ENCODE data around the gene FANCD2OS. TPM values are rescaled to one million over a fixed set of nuclear protein-coding genes. Genes with fewer than 3 reads are reported as not detected.
"Not testable (repeated sequence)": the region's sequence is repeated elsewhere in the genome, so short reads cannot be mapped to it uniquely, and the experiment has no call there.

Gene FANCD2OS
- total RNA-seq, 1 experiment from 2014 or later: not detected

- no peak for DNase-seq (ENCODE audit: low spot score)
- in situ Hi-C loops (cut with HindIII; ENCODE audit: low sequenced_read_pairs): no loop called here
Observed at GRCh38 chr3:10106919-10107318, 1.1 kb downstream of the FANCD2OS start.

- no peak for DNase-seq (ENCODE audit: low spot score)
- in situ Hi-C loops (cut with HindIII; ENCODE audit: low sequenced_read_pairs): no loop called here
Observed at GRCh38 chr3:10099041-10099440, 9.0 kb downstream of the FANCD2OS start.

DNA sequence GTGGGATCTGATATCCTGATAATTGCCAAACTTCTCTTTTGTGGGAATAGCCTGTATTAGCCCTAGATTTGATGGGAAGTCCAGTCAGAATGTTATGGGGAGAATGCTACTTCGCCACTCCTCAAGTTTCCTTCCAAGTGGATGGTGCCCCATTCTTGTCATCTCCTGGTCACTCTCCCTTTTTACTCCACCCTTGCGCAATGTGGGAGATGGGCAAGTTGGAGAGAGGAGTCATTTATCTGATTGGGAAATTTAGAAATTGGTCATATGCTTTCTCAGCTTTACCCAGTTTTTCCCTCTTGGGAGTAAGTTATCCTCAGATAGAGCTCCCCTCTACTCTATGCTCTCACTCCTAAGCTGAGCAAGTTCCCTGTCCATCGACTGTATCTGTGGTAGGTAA, 14.4 kb downstream of the FANCD2OS start:
- no peak for DNase-seq (ENCODE audit: low spot score)
- in situ Hi-C loops (cut with HindIII; ENCODE audit: low sequenced_read_pairs): no loop called here

GRCh38 chr3:10091387-10091786, 16.7 kb downstream of the FANCD2OS start:
- DNase-seq (ENCODE audit: low spot score); in situ Hi-C loops (cut with HindIII; ENCODE audit: low sequenced_read_pairs): not testable (repeated sequence)

DNA sequence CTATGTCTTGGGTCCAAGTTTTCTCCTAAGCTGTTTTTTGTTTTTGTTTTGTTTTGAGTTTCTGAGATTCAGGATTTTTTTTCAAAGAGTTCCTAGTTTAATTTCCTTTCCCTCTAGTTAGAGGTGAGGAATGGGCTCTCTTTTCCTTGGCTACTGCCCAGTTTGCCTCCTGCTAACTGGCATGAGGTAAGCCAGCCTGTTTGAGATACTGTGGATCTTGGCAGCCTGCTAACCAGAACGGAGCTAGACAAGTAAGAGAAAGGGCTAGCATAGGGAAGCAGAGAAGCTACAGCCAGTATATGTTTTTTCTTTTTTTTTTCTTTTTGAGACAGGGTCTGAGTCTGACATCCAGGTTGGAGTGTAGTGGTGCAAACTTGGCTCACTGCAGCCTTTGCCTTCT, 17.3 kb downstream of the FANCD2OS start:
- in situ Hi-C loops (cut with HindIII; ENCODE audit: low sequenced_read_pairs); DNase-seq (ENCODE audit: low spot score): not testable (repeated sequence)

DNA sequence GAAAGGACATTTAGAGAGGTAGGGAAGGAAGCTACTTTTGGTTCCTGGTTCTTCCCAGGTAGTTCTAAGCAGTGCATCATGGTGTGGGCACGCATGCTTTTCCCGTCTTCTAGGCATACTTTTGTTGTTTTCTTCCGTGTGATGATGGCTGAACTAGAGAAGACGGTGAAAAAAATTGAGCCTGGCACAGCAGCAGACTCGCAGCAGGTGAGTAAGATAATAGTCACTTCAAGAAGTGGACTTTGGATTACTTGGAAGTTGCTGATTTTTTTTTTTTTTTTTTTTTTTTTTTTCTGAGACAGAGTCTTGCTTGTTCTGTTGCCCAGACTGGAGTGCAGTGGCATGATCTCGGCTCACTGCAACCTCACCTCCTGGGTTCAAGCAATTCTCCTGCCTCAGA, 17.9 kb downstream of the FANCD2OS start:
- no peak for DNase-seq (ENCODE audit: low spot score)
- in situ Hi-C loops (cut with HindIII; ENCODE audit: low sequenced_read_pairs): no loop called here

- no peak for DNase-seq (ENCODE audit: low spot score)
Observed at GRCh38 chr3:10088256-10088655, 19.8 kb downstream of the FANCD2OS start.

DNA sequence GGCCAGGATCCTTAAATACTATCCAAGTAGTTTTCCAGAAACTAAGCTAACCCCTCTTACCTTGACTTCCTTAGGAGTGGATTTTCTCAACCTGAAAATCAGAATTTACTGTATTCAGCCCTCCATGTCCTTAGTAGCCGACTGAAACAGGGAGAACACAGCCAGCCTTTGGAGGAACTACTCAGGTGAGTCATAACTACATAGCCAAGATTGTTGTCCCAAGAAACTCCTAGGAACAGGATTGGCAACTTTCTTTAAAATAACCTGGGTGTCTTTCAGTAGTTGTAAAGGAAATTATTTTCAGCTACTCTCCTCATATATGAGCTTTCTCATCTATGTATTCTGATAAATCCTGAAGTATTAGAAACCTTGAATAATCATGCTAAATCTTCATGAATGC, 22.3 kb downstream of the FANCD2OS start:
- in situ Hi-C loops (cut with HindIII; ENCODE audit: low sequenced_read_pairs): no loop called here
- no peak for DNase-seq (ENCODE audit: low spot score)

More at GRCh38 chr3:10088256-10088655, 19.8 kb downstream of the FANCD2OS start:
- in situ Hi-C loops (cut with HindIII; ENCODE audit: low sequenced_read_pairs): no loop called here

DNA sequence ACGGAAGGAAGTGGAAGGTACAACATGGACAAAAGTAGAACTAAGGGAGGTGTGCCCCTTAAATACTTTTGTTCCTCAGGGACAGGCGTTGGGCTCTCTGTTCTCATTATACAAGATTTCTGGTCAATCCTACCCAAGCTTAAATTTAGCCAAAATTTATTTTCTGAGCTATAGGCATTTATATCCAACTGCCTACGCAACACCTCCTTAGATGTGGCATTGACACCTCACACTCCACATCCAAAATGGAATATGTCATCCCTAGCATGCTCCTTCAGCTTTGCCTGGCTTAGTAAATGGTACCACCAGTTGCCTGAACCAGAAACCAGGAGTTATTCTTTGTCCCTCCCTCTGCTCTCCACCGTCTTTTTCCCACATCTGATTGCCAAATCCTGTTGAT, 26.2 kb downstream of the FANCD2OS start:
- in situ Hi-C loops (cut with HindIII; ENCODE audit: low sequenced_read_pairs): no loop called here

GRCh38 chr3:10074666-10075065, 33.4 kb downstream of the FANCD2OS start:
- no peak for DNase-seq (ENCODE audit: low spot score)
- in situ Hi-C loops (cut with HindIII; ENCODE audit: low sequenced_read_pairs): no loop called here

More for the DNA sequence above, 26.2 kb downstream of the FANCD2OS start:
- no peak for DNase-seq (ENCODE audit: low spot score)

- in situ Hi-C loops (cut with HindIII; ENCODE audit: low sequenced_read_pairs); DNase-seq (ENCODE audit: low spot score): not testable (repeated sequence)
Observed at GRCh38 chr3:10070077-10070476, 38.0 kb downstream of the FANCD2OS start.

- DNase-seq (ENCODE audit: low spot score): no peak
- in situ Hi-C loops (cut with HindIII; ENCODE audit: low sequenced_read_pairs): no loop called here
Observed at GRCh38 chr3:10055097-10055496, 53.0 kb downstream of the FANCD2OS start.

Other genes with a start within 250 kb of the FANCD2OS start
- not detected in 2 replicates for gene CIDEC, start 228.0 kb downstream of the FANCD2OS start, total RNA-seq (2014; rRNA removed; shearing (Covaris generic))
- 25.1 and 30.0 TPM in 2 replicates for gene JAGN1, start 217.6 kb downstream of the FANCD2OS start, total RNA-seq (2014; rRNA removed; shearing (Covaris generic))
- gene IL17RE, start 205.4 kb downstream of the FANCD2OS start, total RNA-seq (2014; rRNA removed; shearing (Covaris generic)): 3.6 and 5.3 TPM in 2 replicates
- 12.2 and 22.5 TPM in 2 replicates for gene IL17RC, start 191.2 kb downstream of the FANCD2OS start, total RNA-seq (2014; rRNA removed; shearing (Covaris generic))
- 13.3 and 30.0 TPM in 2 replicates for gene CRELD1, start 174.4 kb downstream of the FANCD2OS start, total RNA-seq (2014; rRNA removed; shearing (Covaris generic))
- 8.6 and 11.5 TPM in 2 replicates for gene PRRT3, start 155.8 kb downstream of the FANCD2OS start, total RNA-seq (2014; rRNA removed; shearing (Covaris generic))
- gene EMC3, start 121.4 kb downstream of the FANCD2OS start, total RNA-seq (2014; rRNA removed; shearing (Covaris generic)): 30.3 and 63.2 TPM in 2 replicates
- gene FANCD2, start 81.8 kb downstream of the FANCD2OS start, total RNA-seq (2014; rRNA removed; shearing (Covaris generic)): 17.8 and 43.1 TPM in 2 replicates
- 114 and 121 TPM in 2 replicates for gene BRK1, start 7.4 kb upstream of the FANCD2OS start, total RNA-seq (2014; rRNA removed; shearing (Covaris generic))
- gene VHL, start 33.5 kb upstream of the FANCD2OS start, total RNA-seq (2014; rRNA removed; shearing (Covaris generic)): 88.5 and 95.8 TPM in 2 replicates
- gene IRAK2, start 56.7 kb upstream of the FANCD2OS start, total RNA-seq (2014; rRNA removed; shearing (Covaris generic)): 2.4 and 2.5 TPM in 2 replicates
- 18.8 and 22.1 TPM in 2 replicates for gene TATDN2, start 140.2 kb upstream of the FANCD2OS start, total RNA-seq (2014; rRNA removed; shearing (Covaris generic))
- not detected in 2 replicates for gene GHRL, start 184.7 kb upstream of the FANCD2OS start, total RNA-seq (2014; rRNA removed; shearing (Covaris generic))
- gene SEC13, start 212.9 kb upstream of the FANCD2OS start, total RNA-seq (2014; rRNA removed; shearing (Covaris generic)): 147 and 148 TPM in 2 replicates

All from G401 (cell line).